H4 (cell line): ENCODE measurements around the gene CPB1. TPM values are rescaled to one million over a fixed set of nuclear protein-coding genes. Genes with fewer than 3 reads are reported as not detected.
"Not testable (repeated sequence)": the region's sequence is repeated elsewhere in the genome, so short reads cannot be mapped to it uniquely, and the experiment has no call there.

Source experiments
- DNase-seq: peaks from one replicate; pipeline ENCODE4 v3.0.0-alpha.2; 2015; ENCODE audit warnings: low spot score
- total RNA-seq: library from RNA; depleted of rRNA; stranded (reverse); fragments of >200 nt; shearing (Covaris generic); gene quantifications from 2 replicates; pipeline ENCODE4 v1.2.3, GENCODE V29; 2014; rRNA removed

CPB1 gene
- total RNA-seq, result not detected in 2 replicates

- no peak for DNase-seq
These were observed at the start of gene CPB1 for GRCh38 chr3:148827585-148827984. Gene CPB1 (plus strand): TSS chr3:148827811. CDS start chr3:148827824, 13 bp downstream.

- no peak for DNase-seq
These were observed 48.7 kb upstream of the CPB1 start for GRCh38 chr3:148778926-148779325.

- not testable (repeated sequence) for DNase-seq
These were observed 42.6 kb upstream of the CPB1 start for GRCh38 chr3:148785026-148785425.

GRCh38 chr3:148786159-148786558 lies 41.5 kb upstream of the CPB1 start:
- not testable (repeated sequence) for DNase-seq

GRCh38 chr3:148789146-148789545 lies 38.5 kb upstream of the CPB1 start:
- DNase-seq, result no peak

- no peak for DNase-seq
These were observed 37.7 kb upstream of the CPB1 start for GRCh38 chr3:148789906-148790305.

GRCh38 chr3:148790370-148790769 lies 37.2 kb upstream of the CPB1 start:
- no peak for DNase-seq

GRCh38 chr3:148790851-148791735 lies 36.5 kb upstream of the CPB1 start:
- DNase-seq, result no peak

- no peak for DNase-seq
These were observed 35.7 kb upstream of the CPB1 start for GRCh38 chr3:148791920-148792319.

- DNase-seq, result no peak
These were observed 35.1 kb upstream of the CPB1 start for GRCh38 chr3:148792516-148792915.

- DNase-seq, result no peak
These were observed 30.8 kb upstream of the CPB1 start for GRCh38 chr3:148796799-148797198.

- DNase-seq, result no peak
These were observed 29.8 kb upstream of the CPB1 start for GRCh38 chr3:148797795-148798194.

- DNase-seq, result no peak
These were observed 27.2 kb upstream of the CPB1 start for GRCh38 chr3:148800414-148800813.

GRCh38 chr3:148809835-148810234 lies 17.8 kb upstream of the CPB1 start:
- no peak for DNase-seq

GRCh38 chr3:148815316-148816110 lies 12.1 kb upstream of the CPB1 start:
- DNase-seq, result no peak

- no peak for DNase-seq
These were observed 11.2 kb upstream of the CPB1 start for GRCh38 chr3:148816427-148816826.

- no peak for DNase-seq
These were observed 10.6 kb upstream of the CPB1 start for GRCh38 chr3:148816981-148817525.

GRCh38 chr3:148820361-148821245 lies 7.0 kb upstream of the CPB1 start:
- no peak for DNase-seq

GRCh38 chr3:148823026-148823425 lies 4.6 kb upstream of the CPB1 start:
- no peak for DNase-seq

GRCh38 chr3:148825476-148825875 lies 2.1 kb upstream of the CPB1 start:
- no peak for DNase-seq

- DNase-seq, result no peak
These were observed 602 bp downstream of the CPB1 start for GRCh38 chr3:148828136-148828690.
